OCI-LY7 (cell line): Measurements from ENCODE around the gene NALCN.

ENCODE experiments used
- EZH2phosphoT487 ChIP-seq: fragments of 200-600 bp; sonication (generic); IDR thresholded peaks from 2 replicates; pipeline ENCODE4 v1.6.1; 2018; ENCODE audit warnings: low read depth, borderline replicate concordance, mild to moderate bottlenecking, mixed run types, antibody characterized with exemption, low read length, moderate library complexity, mixed read lengths
- TF ChIP-seq, protein P1 (sequence below): fragments of 200-600 bp; sonication (generic); conservative IDR thresholded peaks from 2 replicates; pipeline ENCODE4 v1.5.1; 2014; ENCODE audit warnings: mild to moderate bottlenecking, antibody characterized with exemption, low read length, moderate library complexity, mixed read lengths

GRCh38 chr13:101397742-101398141, 18.6 kb downstream of the NALCN start:
- TF ChIP-seq, protein P1, sequence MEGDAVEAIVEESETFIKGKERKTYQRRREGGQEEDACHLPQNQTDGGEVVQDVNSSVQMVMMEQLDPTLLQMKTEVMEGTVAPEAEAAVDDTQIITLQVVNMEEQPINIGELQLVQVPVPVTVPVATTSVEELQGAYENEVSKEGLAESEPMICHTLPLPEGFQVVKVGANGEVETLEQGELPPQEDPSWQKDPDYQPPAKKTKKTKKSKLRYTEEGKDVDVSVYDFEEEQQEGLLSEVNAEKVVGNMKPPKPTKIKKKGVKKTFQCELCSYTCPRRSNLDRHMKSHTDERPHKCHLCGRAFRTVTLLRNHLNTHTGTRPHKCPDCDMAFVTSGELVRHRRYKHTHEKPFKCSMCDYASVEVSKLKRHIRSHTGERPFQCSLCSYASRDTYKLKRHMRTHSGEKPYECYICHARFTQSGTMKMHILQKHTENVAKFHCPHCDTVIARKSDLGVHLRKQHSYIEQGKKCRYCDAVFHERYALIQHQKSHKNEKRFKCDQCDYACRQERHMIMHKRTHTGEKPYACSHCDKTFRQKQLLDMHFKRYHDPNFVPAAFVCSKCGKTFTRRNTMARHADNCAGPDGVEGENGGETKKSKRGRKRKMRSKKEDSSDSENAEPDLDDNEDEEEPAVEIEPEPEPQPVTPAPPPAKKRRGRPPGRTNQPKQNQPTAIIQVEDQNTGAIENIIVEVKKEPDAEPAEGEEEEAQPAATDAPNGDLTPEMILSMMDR = no peak
- TF ChIP-seq EZH2phosphoT487 = no peak
